A549 (cell line): ENCODE results near the gene DDX56. TPM values are rescaled to one million over a fixed set of nuclear protein-coding genes. Genes with fewer than 3 reads are reported as not detected.
A peak's percentile ranks its signal among the peaks of the same experiment; 100 is the strongest.

Experiments
- ATAC-seq, 2 experiments: fragments of 200-7000 bp in 1 of 2; fragments of >200 bp in 1 of 2; cut with Nextera tagmentation in 1 of 2; cut with Tn5 transposase in 1 of 2; 3 replicates each; pipeline versions ENCODE4 v1.8.0 to v1.9.1; 2018 to 2020; ENCODE audit warnings: mild to moderate bottlenecking in 1 of 2, moderate library complexity in 1 of 2
- CTCF ChIA-PET: fragments of 300-600 bp; sonication (Branson Sonifier 250); formaldehyde crosslinking; extraction: SDS; loops from one replicate; lab custom pipeline; 2021; ENCODE audit warnings: antibody characterized with exemption, inconsistent platforms; lab: Yijun Ruan, JAX
- POLR2A ChIA-PET: fragments of 350-600 bp; formaldehyde crosslinking; extraction: SDS; loops from one replicate; lab custom pipeline; 2021; ENCODE audit warnings: antibody characterized with exemption, inconsistent platforms; lab: Yijun Ruan, JAX
- DNase-seq, 2 experiments: peaks; one replicate each; pipeline versions ENCODE4 v3.0.0 to v3.0.0-alpha.2; 2011 to 2016; ENCODE audit warnings: low read depth in 1 of 2, low spot score in 1 of 2
- FAIRE-seq: peaks from 2 replicates; lab custom pipeline; 2011; peaks lifted over from hg19 to GRCh38; lab: Jason Lieb, UNC
- H3K27ac ChIP-seq, 2 experiments: fragments of >200 bp; sonication (Bioruptor Twin); formaldehyde crosslinking; 3 replicates each; pipeline ENCODE4 v1.5.1; 2016 to 2017
- H3K4me1 ChIP-seq: fragments of >200 bp; sonication (Bioruptor Twin); formaldehyde crosslinking; 3 replicates; pipeline ENCODE4 v1.6.1; 2016
- H3K4me2 ChIP-seq: fragments of >200 bp; sonication (Bioruptor Twin); formaldehyde crosslinking; 3 replicates; pipeline ENCODE4 v1.6.1; 2016
- H3K4me3 ChIP-seq: fragments of >200 bp; sonication (Bioruptor Twin); formaldehyde crosslinking; 3 replicates; pipeline ENCODE4 v1.5.1; 2016
- H3K9me3 ChIP-seq: fragments of >200 bp; sonication (Bioruptor Twin); formaldehyde crosslinking; 3 replicates; pipeline ENCODE4 v1.6.1; 2016
- BHLHE40 ChIP-seq: IDR thresholded peaks from 2 replicates; pipeline ENCODE4 v1.6.1; 2012; ENCODE audit warnings: low read depth, low read length, inconsistent platforms
- CBX8 ChIP-seq: fragments of 200-600 bp; sonication (generic); IDR thresholded peaks from 2 replicates; pipeline ENCODE4 v1.6.1; 2016
- CEBPB ChIP-seq, 2 experiments: fragments of >200 bp in 1 of 2; sonication (Bioruptor Twin) in 1 of 2; formaldehyde crosslinking in 1 of 2; IDR thresholded peaks; 2 replicates each; pipeline ENCODE4 v1.6.1; 2012 to 2016
- CHD2 ChIP-seq: fragments of 150-350 bp; IDR thresholded peaks from 2 replicates; pipeline ENCODE4 v1.6.1; 2014; ENCODE audit warnings: low read length; ENCODE audit not compliant: partially characterized antibody
- CHD4 ChIP-seq: fragments of 200-600 bp; sonication (generic); IDR thresholded peaks from 2 replicates; pipeline ENCODE4 v1.6.1; 2016; ENCODE audit warnings: antibody characterized with exemption, mild to moderate bottlenecking, borderline replicate concordance
- EHF ChIP-seq: fragments of 250-450 bp; sonication (Bioruptor Pico); IDR thresholded peaks from 2 replicates; pipeline ENCODE4 v1.5.0; 2020; ENCODE audit warnings: mild to moderate bottlenecking
- FOSL2 ChIP-seq, 2 experiments: fragments of 450-650 bp in 1 of 2; fragments of >200 bp in 1 of 2; sonication (Bioruptor Twin) in 1 of 2; formaldehyde crosslinking; IDR thresholded peaks; 2 replicates each; pipeline versions ENCODE4 v1.5.0 to v1.6.1; 2016 to 2020; ENCODE audit warnings: mild to moderate bottlenecking in 1 of 2, moderate library complexity in 1 of 2
- FOXS1 ChIP-seq: fragments of 250-450 bp; sonication (Bioruptor Pico); IDR thresholded peaks from 2 replicates; pipeline ENCODE4 v1.5.0; 2020; ENCODE audit warnings: mild to moderate bottlenecking, moderate library complexity
- HOXA7 ChIP-seq: fragments of 250-450 bp; sonication (Bioruptor Pico); IDR thresholded peaks from 2 replicates; pipeline ENCODE4 v1.5.0; 2020; ENCODE audit warnings: mild to moderate bottlenecking, moderate library complexity
- JUNB ChIP-seq: fragments of >200 bp; sonication (Bioruptor Twin); formaldehyde crosslinking; IDR thresholded peaks from 2 replicates; pipeline ENCODE4 v1.6.1; 2016
- MAFK ChIP-seq: fragments of 450-650 bp; IDR thresholded peaks from 2 replicates; pipeline ENCODE4 v1.6.1; 2014; ENCODE audit not compliant: partially characterized antibody
- NFE2L2 ChIP-seq: fragments of 150-350 bp; conservative IDR thresholded peaks from 2 replicates; pipeline ENCODE4 v1.6.1; 2014; ENCODE audit warnings: low read length
- PHF8 ChIP-seq: fragments of 200-600 bp; sonication (generic); IDR thresholded peaks from 2 replicates; pipeline ENCODE4 v1.6.1; 2016; ENCODE audit warnings: low read depth, mild to moderate bottlenecking, antibody characterized with exemption, moderate library complexity, borderline replicate concordance
- RAD21 ChIP-seq, 2 experiments: fragments of >200 bp in 1 of 2; sonication (Bioruptor Twin) in 1 of 2; formaldehyde crosslinking in 1 of 2; IDR thresholded peaks in 1 of 2; conservative IDR thresholded peaks in 1 of 2; 2 replicates in 1 of 2; 3 replicates in 1 of 2; pipeline ENCODE4 v1.6.1; 2012 to 2018; ENCODE audit warnings: inconsistent platforms in 1 of 2
- SREBF2 ChIP-seq: fragments of 450-650 bp; IDR thresholded peaks from 2 replicates; pipeline ENCODE4 v1.6.1; 2014; ENCODE audit warnings: mild to moderate bottlenecking, moderate library complexity
- TFCP2L1 ChIP-seq: fragments of 250-450 bp; sonication (Bioruptor Pico); IDR thresholded peaks from 2 replicates; pipeline ENCODE4 v1.5.0; 2021; ENCODE audit warnings: mild to moderate bottlenecking
- WGBS: methylation state at CpG from one replicate; pipeline ENCODE4 v1.1.6; 2017; ENCODE audit errors: missing lambda C conversion rate; 5-methylcytosine and 5-hydroxymethylcytosine counted together
- polyA plus RNA-seq, 4 experiments: library from polyadenylated mRNA; depleted of rRNA in 3 of 4; stranded (reverse); fragments of >200 nt; fragmentation: RNase III in 1 of 4; extraction: RNeasy Plus Mini Kit Qiagen cat#74134 plus additional on column Dnase treatment in 1 of 4; gene quantifications; 2 replicates in 3 of 4; 3 replicates in 1 of 4; pipeline ENCODE4 v1.2.3, GENCODE V29; 2011 to 2017
- TF ChIP-seq, protein P1 (sequence below): fragments of 250-450 bp; sonication (Bioruptor Pico); IDR thresholded peaks from 2 replicates; pipeline ENCODE4 v1.5.0; 2021; ENCODE audit warnings: mild to moderate bottlenecking, moderate library complexity, borderline replicate concordance
- TF ChIP-seq, protein P2 (sequence below): fragments of >200 bp; sonication (Bioruptor Twin); formaldehyde crosslinking; IDR thresholded peaks from 3 replicates; pipeline ENCODE4 v1.6.1; 2016
- TF ChIP-seq, protein P3 (sequence below): IDR thresholded peaks from 2 replicates; pipeline ENCODE4 v1.6.1; 2012
- TF ChIP-seq, protein P4 (sequence below): IDR thresholded peaks from 2 replicates; pipeline ENCODE4 v1.6.1; 2012
- TF ChIP-seq, protein P5 (sequence below): fragments of 250-450 bp; sonication (Bioruptor Pico); IDR thresholded peaks from 2 replicates; pipeline ENCODE4 v1.5.0; 2020; ENCODE audit warnings: low read depth, mild to moderate bottlenecking, moderate library complexity
- TF ChIP-seq, protein P6 (sequence below): fragments of >200 bp; sonication (Bioruptor Twin); formaldehyde crosslinking; IDR thresholded peaks from 3 replicates; pipeline ENCODE4 v1.5.1; 2016

The DDX56 gene
- polyA plus RNA-seq, 2 of the 4 experiments (the other 2 are of a cell fraction): 96.1 to 97.7 TPM

DNA sequence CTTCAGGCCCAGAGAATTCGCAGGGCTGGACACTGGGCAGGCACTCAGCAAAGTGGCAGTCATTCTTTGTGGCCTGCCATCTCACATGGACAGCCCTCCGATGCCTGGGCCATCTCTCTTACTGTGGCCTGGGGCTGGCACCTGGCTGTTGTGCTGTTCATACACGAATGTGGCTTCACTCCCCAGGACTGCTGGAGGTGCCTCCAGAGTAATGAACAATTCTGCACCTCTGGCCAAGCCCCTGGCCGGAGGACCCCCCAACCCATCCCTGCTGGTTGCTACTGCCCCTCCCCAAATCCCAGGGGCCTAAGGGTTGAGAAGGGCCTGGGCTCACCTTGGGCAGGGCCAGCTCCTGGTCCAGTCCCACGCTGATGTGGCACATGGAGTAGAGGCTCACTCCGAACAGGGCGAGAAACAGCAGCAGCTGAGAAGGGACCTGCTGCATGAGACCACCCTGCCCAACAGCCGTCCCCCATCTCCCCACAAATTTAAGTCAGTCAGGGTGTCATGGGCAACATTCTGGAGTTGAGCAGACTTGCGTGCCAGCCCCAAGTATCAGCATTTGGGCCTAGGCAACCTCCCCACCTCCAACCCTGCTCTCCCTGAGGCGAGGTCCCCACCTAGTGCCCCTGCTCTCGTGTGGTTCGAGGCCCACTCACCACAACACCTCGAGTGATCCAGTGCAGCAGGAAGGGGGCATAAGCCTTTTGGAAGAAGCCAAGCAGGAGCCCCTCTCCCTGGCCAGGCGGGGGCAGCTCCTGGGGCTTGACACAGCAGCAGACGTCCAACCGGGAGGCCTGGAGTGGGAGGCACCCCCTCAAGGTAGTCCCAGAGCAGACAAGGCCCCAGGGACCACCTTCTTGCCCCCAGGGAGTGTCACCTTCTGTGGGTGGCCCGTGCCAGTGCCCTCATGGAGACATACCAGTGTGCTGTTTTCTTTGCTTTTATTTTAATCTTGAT is 42.0 kb downstream of the DDX56 start:
- TF ChIP-seq TFCP2L1 (CRISPR knock-in tag): no peak
- TF ChIP-seq CHD2: no peak
- TF ChIP-seq, protein P1, sequence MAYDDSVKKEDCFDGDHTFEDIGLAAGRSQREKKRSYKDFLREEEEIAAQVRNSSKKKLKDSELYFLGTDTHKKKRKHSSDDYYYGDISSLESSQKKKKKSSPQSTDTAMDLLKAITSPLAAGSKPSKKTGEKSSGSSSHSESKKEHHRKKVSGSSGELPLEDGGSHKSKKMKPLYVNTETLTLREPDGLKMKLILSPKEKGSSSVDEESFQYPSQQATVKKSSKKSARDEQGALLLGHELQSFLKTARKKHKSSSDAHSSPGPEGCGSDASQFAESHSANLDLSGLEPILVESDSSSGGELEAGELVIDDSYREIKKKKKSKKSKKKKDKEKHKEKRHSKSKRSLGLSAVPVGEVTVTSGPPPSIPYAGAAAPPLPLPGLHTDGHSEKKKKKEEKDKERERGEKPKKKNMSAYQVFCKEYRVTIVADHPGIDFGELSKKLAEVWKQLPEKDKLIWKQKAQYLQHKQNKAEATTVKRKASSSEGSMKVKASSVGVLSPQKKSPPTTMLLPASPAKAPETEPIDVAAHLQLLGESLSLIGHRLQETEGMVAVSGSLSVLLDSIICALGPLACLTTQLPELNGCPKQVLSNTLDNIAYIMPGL (CRISPR knock-in tag): no peak
- no peak for TF ChIP-seq SREBF2
- TF ChIP-seq FOSL2 (IDR thresholded peaks at IDR 0.05): no peak
- no peak for TF ChIP-seq FOSL2 (CRISPR knock-in tag; IDR thresholded peaks at IDR 0.05)
- no peak for TF ChIP-seq NFE2L2
- TF ChIP-seq CEBPB (IDR thresholded peaks at IDR 0.05): no peak
- TF ChIP-seq, protein P2, sequence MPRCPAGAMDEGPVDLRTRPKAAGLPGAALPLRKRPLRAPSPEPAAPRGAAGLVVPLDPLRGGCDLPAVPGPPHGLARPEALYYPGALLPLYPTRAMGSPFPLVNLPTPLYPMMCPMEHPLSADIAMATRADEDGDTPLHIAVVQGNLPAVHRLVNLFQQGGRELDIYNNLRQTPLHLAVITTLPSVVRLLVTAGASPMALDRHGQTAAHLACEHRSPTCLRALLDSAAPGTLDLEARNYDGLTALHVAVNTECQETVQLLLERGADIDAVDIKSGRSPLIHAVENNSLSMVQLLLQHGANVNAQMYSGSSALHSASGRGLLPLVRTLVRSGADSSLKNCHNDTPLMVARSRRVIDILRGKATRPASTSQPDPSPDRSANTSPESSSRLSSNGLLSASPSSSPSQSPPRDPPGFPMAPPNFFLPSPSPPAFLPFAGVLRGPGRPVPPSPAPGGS: no peak
- no peak for TF ChIP-seq HOXA7 (CRISPR knock-in tag)
- no peak for TF ChIP-seq CHD4
- TF ChIP-seq RAD21 (conservative IDR thresholded peaks at IDR 0.05 in 1 of 2, IDR thresholded peaks at IDR 0.05 in 1 of 2): no peak
- no peak for TF ChIP-seq PHF8
- TF ChIP-seq, protein P3, sequence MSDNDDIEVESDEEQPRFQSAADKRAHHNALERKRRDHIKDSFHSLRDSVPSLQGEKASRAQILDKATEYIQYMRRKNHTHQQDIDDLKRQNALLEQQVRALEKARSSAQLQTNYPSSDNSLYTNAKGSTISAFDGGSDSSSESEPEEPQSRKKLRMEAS: no peak
- TF ChIP-seq, all 56 proteins: peak for 0
- 64% methylated on average over 12 of the region's 17 CpGs for WGBS
- ChIA-PET CTCF (interaction anchor here (0.6 kb wide), 1 partner anchor 72 kb away, joined by 4 read pairs; no protein-coding TSS in a partner anchor), POLR2A (no interaction called here)
- ATAC-seq: no peak
- DNase-seq: no peak
- Histone ChIP-seq H3K4me1 (no peaks in the 10 kb centered on the region), H3K27ac (no peak overlapping the region), H3K4me2 (no peak overlapping the region), H3K9me3 (peaks cover 7% of the 10 kb centered on the region; the same call in 1 of the 3 replicates), H3K4me3 (no peak overlapping the region)
- no peak for FAIRE-seq

DNA sequence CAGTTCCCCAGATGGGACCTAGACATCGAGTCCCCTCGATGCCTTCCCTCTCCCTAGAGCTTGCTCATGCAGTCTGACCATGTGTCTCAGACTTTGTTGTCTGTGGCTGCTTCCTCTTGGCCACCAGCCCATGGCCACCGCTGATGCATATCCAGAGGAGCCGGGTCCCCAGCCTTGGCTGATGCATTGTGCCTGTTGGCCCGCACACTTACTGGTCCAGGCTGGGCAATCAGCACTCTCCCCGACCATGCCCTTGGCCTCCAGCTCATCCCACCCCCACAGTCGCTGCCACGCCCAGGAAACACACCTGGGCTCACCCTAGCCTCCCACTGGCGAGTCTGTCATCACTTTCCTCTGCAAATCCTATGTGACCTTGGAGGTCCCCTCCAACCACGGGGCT is 42.7 kb downstream of the DDX56 start:
- peaks cover 9% of the 10 kb centered on the region; the same call in 1 of the 3 replicates for H3K9me3 ChIP-seq
- TF ChIP-seq CHD4 (no peak), BHLHE40 (no peak), FOXS1 (CRISPR knock-in tag) (no peak), CBX8 (no peak), MAFK (no peak), EHF (no peak), NFE2L2 (no peak), JUNB (no peak), SREBF2 (no peak)
- TF ChIP-seq, protein P3: no peak
- TF ChIP-seq, protein P2: no peak
- TF ChIP-seq, protein P4, sequence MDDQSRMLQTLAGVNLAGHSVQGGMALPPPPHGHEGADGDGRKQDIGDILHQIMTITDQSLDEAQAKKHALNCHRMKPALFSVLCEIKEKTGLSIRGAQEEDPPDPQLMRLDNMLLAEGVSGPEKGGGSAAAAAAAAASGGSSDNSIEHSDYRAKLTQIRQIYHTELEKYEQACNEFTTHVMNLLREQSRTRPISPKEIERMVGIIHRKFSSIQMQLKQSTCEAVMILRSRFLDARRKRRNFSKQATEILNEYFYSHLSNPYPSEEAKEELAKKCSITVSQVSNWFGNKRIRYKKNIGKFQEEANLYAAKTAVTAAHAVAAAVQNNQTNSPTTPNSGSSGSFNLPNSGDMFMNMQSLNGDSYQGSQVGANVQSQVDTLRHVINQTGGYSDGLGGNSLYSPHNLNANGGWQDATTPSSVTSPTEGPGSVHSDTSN: no peak
- TF ChIP-seq, protein P5, sequence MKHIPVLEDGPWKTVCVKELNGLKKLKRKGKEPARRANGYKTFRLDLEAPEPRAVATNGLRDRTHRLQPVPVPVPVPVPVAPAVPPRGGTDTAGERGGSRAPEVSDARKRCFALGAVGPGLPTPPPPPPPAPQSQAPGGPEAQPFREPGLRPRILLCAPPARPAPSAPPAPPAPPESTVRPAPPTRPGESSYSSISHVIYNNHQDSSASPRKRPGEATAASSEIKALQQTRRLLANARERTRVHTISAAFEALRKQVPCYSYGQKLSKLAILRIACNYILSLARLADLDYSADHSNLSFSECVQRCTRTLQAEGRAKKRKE (CRISPR knock-in tag): no peak
- TF ChIP-seq, protein P1 (CRISPR knock-in tag): no peak
- TF ChIP-seq, protein P6, sequence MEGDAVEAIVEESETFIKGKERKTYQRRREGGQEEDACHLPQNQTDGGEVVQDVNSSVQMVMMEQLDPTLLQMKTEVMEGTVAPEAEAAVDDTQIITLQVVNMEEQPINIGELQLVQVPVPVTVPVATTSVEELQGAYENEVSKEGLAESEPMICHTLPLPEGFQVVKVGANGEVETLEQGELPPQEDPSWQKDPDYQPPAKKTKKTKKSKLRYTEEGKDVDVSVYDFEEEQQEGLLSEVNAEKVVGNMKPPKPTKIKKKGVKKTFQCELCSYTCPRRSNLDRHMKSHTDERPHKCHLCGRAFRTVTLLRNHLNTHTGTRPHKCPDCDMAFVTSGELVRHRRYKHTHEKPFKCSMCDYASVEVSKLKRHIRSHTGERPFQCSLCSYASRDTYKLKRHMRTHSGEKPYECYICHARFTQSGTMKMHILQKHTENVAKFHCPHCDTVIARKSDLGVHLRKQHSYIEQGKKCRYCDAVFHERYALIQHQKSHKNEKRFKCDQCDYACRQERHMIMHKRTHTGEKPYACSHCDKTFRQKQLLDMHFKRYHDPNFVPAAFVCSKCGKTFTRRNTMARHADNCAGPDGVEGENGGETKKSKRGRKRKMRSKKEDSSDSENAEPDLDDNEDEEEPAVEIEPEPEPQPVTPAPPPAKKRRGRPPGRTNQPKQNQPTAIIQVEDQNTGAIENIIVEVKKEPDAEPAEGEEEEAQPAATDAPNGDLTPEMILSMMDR: no peak

More for the DNA sequence above, 42.7 kb downstream of the DDX56 start:
- DNase-seq (no peak), FAIRE-seq (no peak), ATAC-seq (0 out of 6 replicates have a peak, but pooled peaks of 1 of the 2 experiments have one; percentile 19)
- 56% methylated on average over 10 of the region's 10 CpGs for WGBS
- no peaks in the 10 kb centered on the region for H3K4me1 ChIP-seq
- POLR2A ChIA-PET: no interaction called here
- no peak overlapping the region for H3K4me3 ChIP-seq
- H3K4me2 ChIP-seq: no peak overlapping the region
- CTCF ChIA-PET: interaction anchor here (0.6 kb wide), 1 partner anchor 73 kb away, joined by 4 read pairs; no protein-coding TSS in a partner anchor
- H3K27ac ChIP-seq: no peak overlapping the region
